ENCODE results near the gene WFDC1.

WFDC1 gene

DNA sequence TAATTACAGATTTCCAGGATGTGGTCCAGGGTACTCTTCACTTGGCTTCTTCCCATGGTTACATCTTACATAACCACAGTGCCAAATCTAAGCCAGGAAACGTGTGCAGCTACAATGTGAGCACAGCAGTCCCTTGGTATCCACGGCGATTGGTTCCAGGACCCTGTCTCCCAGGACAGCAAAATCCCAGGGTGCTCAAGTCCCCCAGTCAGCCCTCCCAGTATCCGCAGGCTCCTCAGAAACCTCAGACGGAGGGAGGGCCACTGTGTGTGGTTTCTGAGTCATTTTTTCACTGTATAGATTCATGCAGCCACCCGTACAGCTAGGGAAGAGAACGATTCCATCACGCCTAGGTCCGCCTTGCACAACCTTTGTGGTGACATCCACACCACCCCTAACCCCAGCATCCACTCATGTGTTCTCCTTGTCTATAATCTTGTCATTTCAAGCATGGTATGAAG is 62.5 kb downstream of the WFDC1 start:
- no peak for DNase-seq

DNA sequence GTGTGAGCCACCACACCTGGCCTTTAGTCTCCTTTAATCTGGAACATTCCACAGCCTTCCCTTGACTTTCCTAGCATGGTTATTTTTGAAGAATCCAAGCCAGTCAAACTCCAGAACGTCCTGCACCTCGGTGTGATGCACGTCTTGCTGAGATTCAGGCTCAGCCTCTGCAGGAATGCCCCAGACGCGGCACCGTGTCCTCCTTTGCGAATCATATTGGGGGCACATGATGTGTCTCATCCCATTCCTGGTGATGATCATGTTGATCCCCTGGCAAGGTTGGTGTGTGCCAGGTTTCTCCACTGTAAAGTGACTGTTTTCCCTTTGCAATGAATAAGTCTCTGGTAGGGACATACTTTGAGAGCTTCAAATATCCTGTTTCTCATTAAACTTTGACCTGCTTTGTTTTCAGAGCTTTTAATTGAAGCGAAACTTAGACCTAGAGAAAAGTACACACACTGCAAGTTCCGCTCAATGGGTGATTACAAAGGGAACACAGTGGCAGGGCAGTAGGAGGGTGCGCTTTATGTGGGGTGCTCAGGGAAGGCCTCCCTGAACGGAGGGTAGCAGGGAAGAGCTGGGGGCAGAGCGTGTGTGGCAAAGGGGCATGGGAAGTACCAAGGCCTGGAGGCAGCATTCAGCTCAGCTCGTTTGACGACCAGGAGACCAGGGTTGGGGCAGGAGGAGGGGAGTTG is 64.1 kb downstream of the WFDC1 start:
- DNase-seq, result no peak

GRCh38 chr16:84359326-84359725 is 64.6 kb downstream of the WFDC1 start:
- no peak for DNase-seq

DNA sequence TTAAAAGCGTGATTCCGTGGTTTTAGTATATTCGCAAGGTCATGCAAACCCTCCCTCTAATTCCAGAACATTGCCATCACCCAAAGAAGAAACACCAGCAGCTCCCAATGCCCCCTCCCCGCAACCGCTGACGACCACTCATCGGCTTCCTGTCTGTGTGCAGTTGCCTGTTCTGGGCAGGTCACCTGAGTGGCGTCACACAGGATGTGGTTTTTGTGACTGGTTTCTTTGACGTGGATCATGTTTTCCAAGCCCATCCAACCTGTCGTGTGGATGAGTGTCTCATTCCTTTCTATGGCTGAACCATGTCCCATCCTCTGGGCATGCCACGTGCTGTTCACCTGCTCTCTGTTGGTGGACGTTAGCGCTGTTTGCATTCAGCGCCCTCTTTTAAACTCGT is 65.5 kb downstream of the WFDC1 start:
- DNase-seq, result no peak

DNA sequence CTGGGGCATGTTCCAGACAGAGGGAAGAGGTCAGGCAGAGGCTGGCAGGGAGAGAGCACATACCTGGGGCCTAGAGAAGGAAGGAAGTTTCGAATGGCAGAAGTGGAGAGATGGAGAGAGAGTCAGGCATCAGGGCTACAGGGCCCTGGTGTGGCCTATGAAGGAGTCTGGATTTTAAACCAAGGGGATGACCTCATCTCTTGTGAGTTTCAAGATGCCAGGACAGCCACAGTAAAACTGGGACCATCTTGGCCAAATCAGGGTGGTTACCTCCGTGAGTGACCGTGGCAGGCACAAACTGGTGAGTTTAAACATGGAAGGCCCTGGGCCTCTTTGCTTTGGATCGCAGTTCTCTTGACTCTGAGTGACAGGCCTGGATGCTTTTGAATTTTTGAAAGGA is 66.1 kb downstream of the WFDC1 start:
- DNase-seq, result no peak

GRCh38 chr16:84361546-84361945 is 66.9 kb downstream of the WFDC1 start:
- no peak for DNase-seq

GRCh38 chr16:84362471-84362941 is 67.8 kb downstream of the WFDC1 start:
- no peak for DNase-seq

DNA sequence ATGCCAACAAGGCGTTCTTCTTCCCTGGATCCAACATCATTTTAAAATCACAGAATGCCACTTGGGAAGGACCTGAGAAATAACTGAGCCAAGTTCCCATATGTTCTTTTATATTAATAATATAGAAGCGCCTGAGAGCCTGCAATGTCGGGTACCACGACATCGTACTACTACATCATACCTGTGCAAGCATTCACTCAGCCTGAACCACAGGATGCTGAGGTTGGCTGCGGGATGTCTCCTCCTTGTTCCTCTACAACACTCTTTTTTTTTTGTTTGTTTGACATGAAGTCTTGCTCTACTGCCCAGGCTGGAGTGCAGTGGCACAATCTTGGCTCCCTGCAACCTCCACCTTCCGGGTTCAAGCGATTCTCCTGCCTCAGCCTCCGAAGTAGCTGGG is 71.5 kb downstream of the WFDC1 start:
- DNase-seq, result no peak

- DNase-seq, result no peak
Measured at GRCh38 chr16:84367297-84367680, 72.6 kb downstream of the WFDC1 start.

GRCh38 chr16:84367750-84368307 is 73.2 kb downstream of the WFDC1 start:
- no peak for DNase-seq

DNA sequence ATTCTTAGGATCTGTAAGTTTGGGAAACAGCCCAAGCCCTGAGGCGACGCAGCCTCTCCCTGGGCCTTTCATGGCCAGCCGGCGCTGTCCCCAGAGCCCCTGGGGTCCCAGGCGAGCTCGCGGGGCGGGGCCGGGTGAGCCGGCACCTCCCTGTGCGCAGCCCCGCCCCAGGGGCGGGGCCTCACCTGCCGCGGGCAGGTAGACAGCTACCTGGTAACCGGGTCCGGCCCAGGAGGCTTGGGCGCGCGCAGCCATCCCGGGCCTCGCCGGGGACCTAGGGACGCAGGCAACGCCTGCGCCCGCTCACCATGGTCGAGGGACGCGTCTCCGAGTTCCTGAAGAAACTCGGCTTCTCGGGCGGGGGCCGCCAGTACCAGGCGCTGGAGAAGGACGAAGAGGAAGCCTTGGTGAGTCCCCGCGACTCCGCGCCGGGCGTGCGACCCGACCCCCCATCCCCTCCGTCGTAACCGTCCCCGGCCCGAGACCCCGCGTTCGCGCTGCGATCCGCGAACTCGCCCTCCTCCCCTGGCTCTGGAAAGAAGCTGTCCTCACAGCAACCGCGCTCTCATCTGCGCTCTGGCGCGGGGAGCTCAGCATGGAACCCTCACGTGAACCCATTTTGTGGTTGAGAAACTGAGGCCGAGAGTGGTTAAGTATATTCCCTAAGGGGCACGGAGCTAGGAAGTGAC is 73.8 kb downstream of the WFDC1 start, which contains the start of gene ATP2C2:
Gene ATP2C2, plus strand, starts transcription at position 231 of the 689 bp plus-strand sequence. Its CDS starts 78 bp downstream, at position 309.
- no peak for DNase-seq

GRCh38 chr16:84369105-84369504 is 74.4 kb downstream of the WFDC1 start:
- no peak for DNase-seq

- no peak for DNase-seq
Measured at GRCh38 chr16:84369938-84370627, 75.4 kb downstream of the WFDC1 start.

DNA sequence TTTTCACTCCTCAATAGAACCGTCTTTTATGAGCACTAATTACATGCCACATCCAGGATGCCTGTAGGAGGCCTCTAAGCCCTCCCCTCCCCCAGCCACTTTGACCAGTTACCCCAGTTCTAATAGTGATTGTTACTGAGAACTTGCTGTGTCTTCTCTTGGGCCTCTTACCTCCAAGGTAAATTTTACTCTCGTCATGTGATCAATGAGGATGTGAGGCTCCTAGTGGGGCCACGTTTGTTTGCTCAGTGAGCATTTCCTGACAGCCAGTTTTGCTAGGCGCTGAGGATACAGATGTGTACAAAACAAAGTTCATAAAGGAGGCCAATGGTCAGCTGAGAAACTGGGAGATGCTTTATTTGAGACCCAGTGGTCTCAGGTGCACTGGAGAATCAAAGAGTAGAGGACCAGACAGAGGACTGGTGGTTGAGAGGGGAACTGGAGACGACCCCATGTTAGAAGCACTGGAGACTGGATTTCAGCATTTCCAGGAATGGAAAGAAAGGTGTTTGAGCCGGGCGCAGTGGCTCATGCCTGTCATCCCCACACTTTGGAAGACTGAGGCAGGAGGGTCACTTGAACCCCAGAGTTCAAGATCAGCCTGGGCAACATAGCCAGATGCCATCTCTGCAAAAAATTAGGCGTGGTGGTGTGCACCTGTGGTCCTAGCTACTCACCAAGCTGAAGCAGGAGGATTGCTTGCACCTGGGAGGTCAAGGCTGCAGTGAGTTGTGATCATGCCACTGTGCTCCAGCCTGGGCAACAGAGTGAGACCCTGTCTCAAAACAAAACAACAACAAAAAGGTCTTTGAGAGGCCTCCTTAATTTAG is 76.3 kb downstream of the WFDC1 start:
- no peak for DNase-seq

- DNase-seq, result no peak
Measured at GRCh38 chr16:84371553-84371865, 76.8 kb downstream of the WFDC1 start.

GRCh38 chr16:84373907-84374489 is 79.3 kb downstream of the WFDC1 start:
- no peak for DNase-seq

DNA sequence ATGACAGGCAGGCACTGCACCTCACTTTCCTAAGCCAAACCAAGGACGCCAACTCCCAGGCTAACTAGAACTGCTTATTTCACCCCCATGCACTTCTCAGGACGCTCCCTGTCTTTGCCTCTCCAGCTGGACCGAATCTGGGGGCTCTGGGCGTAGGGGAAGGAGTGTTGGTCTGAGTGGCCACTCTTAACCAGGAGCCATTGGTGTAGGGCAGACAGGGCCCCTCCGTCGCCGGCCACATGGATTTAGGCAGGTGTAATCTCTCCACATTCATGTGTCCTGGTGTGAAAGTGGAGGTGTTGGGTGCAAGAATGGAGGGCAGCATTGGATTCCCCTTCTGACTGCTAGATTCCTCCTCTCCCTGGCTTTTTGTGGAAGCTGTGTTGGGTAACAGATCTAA is 83.4 kb downstream of the WFDC1 start:
- no peak for DNase-seq

DNA sequence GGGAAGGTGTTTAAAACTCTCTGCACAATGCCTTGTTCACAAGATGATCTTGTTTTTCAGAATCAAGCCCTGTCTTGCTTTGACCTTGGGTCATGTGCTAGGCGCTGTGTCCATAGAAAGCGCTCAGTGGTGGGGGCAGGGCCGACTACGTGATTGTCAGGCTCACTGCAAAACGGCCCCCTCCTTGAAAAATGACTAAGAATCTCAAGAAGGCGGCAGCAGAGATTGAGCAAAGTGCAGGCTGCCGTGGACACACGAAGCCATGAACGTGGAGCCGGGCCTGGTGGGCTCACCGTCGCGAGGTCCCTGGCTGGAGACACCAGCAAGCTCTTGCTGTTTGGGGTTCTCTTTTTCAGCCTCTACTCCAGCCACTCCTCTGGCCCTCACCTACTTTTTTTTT is 83.9 kb downstream of the WFDC1 start:
- DNase-seq, result no peak

- no peak for DNase-seq
Measured at GRCh38 chr16:84379008-84379708, 84.5 kb downstream of the WFDC1 start.

All from NCI-H1048 (cell line).